Prostate gland (tissue), 2 donors: ENCODE measurements around the gene CCDC39.

Experiments
- CTCF ChIP-seq, 4 experiments: fragments of 200-600 bp in 2 of 4; fragments of 450-650 bp in 2 of 4; sonication (generic) in 2 of 4; IDR thresholded peaks; 1 replicate in 3 of 4; 2 replicates in 1 of 4; pipeline ENCODE4 v1.5.1; 2016 to 2019; ENCODE audit warnings: antibody characterized with exemption in 4 of 4, mild to moderate bottlenecking in 2 of 4, moderate library complexity in 2 of 4
- POLR2A ChIP-seq: fragments of 450-650 bp; IDR thresholded peaks from one replicate; pipeline ENCODE4 v1.6.1; 2016; ENCODE audit warnings: antibody characterized with exemption, mild to moderate bottlenecking
- POLR2AphosphoS5 ChIP-seq: sonication (generic); formaldehyde crosslinking; IDR thresholded peaks from one replicate; pipeline ENCODE4 v1.6.1; 2017; ENCODE audit warnings: antibody characterized with exemption

- TF ChIP-seq CTCF (IDR thresholded peaks at IDR 0.05) (no peak), POLR2AphosphoS5 (no peak), POLR2A (no peak)
Measured at GRCh38 chr3:180564676-180565075, 114.6 kb downstream of the CCDC39 start.
